GM12872 (cell line): ENCODE results near the gene MCTP1.

Source experiments
- TF ChIP-seq, protein P1 (sequence below): IDR thresholded peaks from 3 replicates; pipeline ENCODE4 v1.5.1; 2011; ENCODE audit warnings: low read depth, mild to moderate bottlenecking, low read length, moderate library complexity; ENCODE audit not compliant: insufficient read depth

Gene MCTP1

DNA sequence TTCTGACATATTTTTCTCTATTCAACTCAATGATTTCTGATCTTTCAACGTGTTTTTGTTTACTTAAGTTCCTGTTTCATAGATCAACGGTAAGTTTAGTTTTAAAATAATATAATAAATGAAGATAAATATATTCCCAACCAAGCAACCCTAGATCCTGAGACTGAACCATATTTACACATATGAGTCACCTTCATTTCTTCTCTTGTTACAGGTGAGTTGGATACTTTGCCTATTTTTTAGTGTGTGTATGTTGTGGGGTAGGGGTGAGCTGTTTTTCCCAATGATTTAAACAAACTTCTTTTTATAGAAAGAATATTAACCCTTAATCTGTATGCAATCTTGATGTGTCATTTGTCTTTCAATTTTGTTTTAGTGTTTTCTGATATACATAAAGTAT is 186.9 kb downstream of the MCTP1 start:
- TF ChIP-seq, protein P1, sequence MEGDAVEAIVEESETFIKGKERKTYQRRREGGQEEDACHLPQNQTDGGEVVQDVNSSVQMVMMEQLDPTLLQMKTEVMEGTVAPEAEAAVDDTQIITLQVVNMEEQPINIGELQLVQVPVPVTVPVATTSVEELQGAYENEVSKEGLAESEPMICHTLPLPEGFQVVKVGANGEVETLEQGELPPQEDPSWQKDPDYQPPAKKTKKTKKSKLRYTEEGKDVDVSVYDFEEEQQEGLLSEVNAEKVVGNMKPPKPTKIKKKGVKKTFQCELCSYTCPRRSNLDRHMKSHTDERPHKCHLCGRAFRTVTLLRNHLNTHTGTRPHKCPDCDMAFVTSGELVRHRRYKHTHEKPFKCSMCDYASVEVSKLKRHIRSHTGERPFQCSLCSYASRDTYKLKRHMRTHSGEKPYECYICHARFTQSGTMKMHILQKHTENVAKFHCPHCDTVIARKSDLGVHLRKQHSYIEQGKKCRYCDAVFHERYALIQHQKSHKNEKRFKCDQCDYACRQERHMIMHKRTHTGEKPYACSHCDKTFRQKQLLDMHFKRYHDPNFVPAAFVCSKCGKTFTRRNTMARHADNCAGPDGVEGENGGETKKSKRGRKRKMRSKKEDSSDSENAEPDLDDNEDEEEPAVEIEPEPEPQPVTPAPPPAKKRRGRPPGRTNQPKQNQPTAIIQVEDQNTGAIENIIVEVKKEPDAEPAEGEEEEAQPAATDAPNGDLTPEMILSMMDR, result no peak

DNA sequence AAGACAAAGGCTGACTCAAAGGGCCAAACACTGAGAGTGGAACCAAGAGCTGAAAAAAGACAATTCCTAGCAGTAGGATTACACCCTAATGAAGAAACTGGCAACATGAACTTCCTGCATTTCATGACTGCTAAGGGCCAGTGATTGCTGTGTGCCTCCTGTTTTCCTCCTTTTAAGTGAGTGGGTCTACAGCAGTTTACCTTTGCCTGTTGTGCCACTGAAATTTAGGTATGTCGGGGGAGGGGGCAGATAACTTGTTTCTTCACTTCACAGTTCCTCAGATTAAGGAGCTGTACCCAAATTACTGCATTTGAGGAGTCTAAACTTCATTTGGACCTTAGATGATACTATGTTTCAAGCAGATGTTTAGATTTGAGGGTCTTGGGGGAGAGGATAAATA is 191.7 kb downstream of the MCTP1 start:
- TF ChIP-seq, protein P1, result no peak

DNA sequence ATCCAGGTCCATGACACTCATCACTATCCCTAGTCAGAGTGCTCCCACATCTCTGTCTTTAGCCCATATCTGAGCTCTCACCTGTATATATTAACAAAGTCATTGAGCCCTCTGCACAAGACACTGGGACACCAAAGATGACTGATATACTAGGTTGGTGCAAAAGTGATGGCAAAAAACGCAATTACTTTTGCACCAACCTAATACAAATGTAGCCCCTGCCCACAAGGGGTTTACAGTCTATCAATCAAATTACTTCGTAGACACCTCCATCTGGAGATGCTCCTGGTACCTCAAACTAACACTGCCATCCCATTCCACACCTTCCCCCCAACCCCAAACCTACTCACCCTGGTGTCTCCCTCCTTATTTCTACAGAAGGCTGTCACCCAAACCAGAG is 194.1 kb downstream of the MCTP1 start:
- TF ChIP-seq, protein P1, result no peak

DNA sequence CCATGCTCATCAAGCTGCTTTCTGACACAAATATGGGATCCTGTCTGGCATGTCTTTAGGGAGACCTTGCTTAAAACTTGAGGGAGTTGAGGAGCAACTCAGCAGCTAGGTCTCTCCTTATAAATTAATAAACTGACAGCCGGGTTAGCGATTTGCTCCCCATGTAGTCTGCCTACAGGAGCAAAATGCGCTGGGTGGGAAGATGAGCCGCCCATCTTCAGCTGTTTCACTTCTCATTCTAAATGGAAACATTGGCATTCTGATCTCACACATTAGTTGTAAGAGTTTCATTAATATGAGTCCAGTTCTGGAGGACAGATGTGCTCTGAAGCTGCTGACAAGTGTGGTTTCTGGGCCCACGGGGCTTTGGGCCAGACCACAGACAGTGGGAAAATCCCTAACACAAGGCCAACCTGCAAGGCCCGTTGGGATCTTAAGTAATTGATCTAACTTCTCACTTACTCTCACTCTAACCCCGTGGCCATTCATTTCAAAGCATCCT is 197.0 kb downstream of the MCTP1 start:
- TF ChIP-seq, protein P1, result no peak

DNA sequence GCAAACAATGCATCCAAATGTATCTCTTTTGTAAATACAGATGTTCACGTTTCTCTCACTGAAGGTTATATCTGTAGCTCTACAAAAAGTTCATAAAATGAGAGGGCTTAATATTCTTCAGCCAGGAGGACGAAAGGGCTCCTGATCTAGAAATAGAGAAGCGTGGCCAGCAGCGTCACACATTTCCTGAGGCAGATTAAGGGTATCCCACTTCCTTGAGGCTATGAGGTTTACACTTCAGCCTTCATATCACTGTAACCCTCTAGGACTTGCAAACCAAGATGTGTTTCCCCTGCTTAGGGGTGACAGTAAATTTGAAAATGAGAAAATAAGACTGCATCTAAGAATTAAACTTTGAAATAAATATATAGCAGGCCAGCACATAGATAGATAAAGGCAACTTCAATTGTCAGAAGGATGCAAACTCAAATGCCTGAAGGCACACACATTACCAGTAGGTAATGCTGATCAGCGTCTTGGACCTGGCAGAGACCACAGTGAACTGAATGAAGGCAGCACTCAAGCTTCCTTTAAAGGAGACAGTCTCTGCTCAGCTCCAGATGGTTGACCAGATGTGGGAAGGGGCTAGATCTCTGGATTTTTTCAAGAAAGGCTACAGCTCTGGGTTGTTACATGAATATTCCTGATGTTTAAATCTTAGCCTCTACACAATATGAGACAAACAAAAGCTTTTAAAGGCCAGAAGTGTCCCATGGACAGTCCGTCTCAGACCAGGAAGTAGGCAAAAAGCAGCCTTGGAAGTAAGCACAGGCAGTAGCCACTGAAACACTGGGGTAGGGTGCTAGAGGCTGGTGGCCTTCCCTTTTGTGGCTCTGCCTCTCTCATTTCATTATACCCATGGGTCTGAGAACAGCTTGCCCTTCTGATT is 197.7 kb downstream of the MCTP1 start:
- TF ChIP-seq, protein P1, result no peak

DNA sequence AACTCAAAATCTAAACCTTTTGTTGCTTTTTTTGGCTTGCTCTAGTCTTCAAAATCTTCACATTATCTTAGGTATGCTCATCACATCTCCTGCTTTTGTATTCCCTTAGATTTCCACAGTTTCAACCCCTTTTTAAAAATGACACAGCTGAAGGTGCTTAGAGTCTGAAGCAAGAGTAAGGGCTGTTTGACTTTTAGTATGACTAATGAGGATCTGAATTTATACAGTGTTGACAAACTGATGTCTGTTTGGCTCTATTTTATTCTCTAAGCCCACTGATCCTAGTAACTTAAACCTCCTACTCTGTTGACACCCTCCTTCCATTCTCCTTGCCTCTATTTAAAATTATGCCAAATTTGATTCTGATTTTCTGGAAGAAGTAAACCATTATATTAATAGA is 200.1 kb downstream of the MCTP1 start:
- TF ChIP-seq, protein P1, result no peak

DNA sequence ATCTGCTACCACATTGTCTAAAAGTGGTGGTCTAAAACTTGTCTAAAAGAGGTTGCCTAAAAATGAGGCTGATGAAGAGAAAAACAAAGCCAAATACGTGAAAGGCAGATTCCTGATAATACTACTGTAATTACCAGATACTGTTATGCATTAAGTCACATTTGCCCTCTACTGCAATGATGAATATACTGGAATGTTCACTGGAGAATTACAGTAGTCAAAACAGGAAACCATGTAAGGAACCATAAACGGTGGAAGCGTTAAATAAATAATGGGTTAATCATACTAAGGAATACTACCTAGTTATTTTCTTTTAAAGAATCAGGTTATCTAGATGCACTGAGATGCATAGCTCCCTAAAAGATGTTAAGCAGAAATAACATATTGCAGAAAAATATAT is 201.3 kb downstream of the MCTP1 start:
- TF ChIP-seq, protein P1, result no peak
